Karpas-422 (cell line): Measurements from ENCODE around the gene CACNA1I. TPM values are rescaled to one million over a fixed set of nuclear protein-coding genes. Genes with fewer than 3 reads are reported as not detected.

Source experiments
- DNase-seq: peaks from one replicate; pipeline ENCODE4 v3.0.0-alpha.2; 2015
- H2AFZ ChIP-seq: fragments of 200-600 bp; sonication (generic); 2 replicates; pipeline ENCODE4 v1.6.1; 2014; ENCODE audit warnings: antibody characterized with exemption, low read length, mixed read lengths
- H3K27ac ChIP-seq: fragments of 200-600 bp; sonication (generic); 2 replicates; pipeline ENCODE4 v1.5.1; 2014; ENCODE audit warnings: mild to moderate bottlenecking, low read length, moderate library complexity
- H3K27me3 ChIP-seq: fragments of 200-600 bp; sonication (generic); 2 replicates; pipeline ENCODE4 v1.6.1; 2014; ENCODE audit warnings: low read length, mixed read lengths
- H3K36me3 ChIP-seq: fragments of 200-600 bp; sonication (generic); 2 replicates; pipeline ENCODE4 v1.6.1; 2014; ENCODE audit warnings: low read length, mixed read lengths; ENCODE audit not compliant: insufficient read depth
- H3K4me1 ChIP-seq: fragments of 200-600 bp; sonication (generic); 2 replicates; pipeline ENCODE4 v1.6.1; 2014; ENCODE audit warnings: mild to moderate bottlenecking, low read length, mixed read lengths
- H3K4me2 ChIP-seq: fragments of 200-600 bp; sonication (generic); 2 replicates; pipeline ENCODE4 v1.6.1; 2014; ENCODE audit warnings: low read length, low read depth, mild to moderate bottlenecking; ENCODE audit not compliant: poor library complexity, severe bottlenecking
- H3K4me3 ChIP-seq: fragments of 200-600 bp; sonication (generic); 2 replicates; pipeline ENCODE4 v1.5.1; 2014; ENCODE audit warnings: mild to moderate bottlenecking, antibody characterized with exemption, low read length, mixed read lengths
- H3K79me2 ChIP-seq: fragments of 200-600 bp; sonication (generic); 2 replicates; pipeline ENCODE4 v1.6.1; 2014; ENCODE audit warnings: mild to moderate bottlenecking, low read length, mixed read lengths
- H3K9ac ChIP-seq: fragments of 200-600 bp; sonication (generic); 2 replicates; pipeline ENCODE4 v1.6.0; 2014; ENCODE audit warnings: low read length
- H3K9me2 ChIP-seq: fragments of 200-600 bp; sonication (generic), shearing (Covaris generic); replicated peaks from 2 replicates; pipeline ENCODE4 v1.6.0; 2014; ENCODE audit warnings: mild to moderate bottlenecking, low read length, moderate library complexity; ENCODE audit not compliant: insufficient read depth
- H3K9me3 ChIP-seq: fragments of 300-700, 200-600 bp; sonication (generic); 2 replicates; pipeline ENCODE4 v1.6.1; 2014; ENCODE audit warnings: low read length, mixed read lengths
- H4K20me1 ChIP-seq: fragments of 200-600 bp; sonication (generic); 2 replicates; pipeline ENCODE4 v1.6.1; 2014; ENCODE audit warnings: mild to moderate bottlenecking, antibody characterized with exemption, low read length, low read depth; ENCODE audit not compliant: insufficient read depth
- total RNA-seq: library from RNA; depleted of rRNA; stranded (reverse); fragments of >200 nt; shearing (Covaris generic); gene quantifications from 2 replicates; pipeline ENCODE4 v1.2.3, GENCODE V29; 2014; ENCODE audit warnings: low replicate concordance

Gene CACNA1I
- total RNA-seq, 1 experiment from 2014 or later = not detected

- H3K4me1 ChIP-seq = peaks cover 5% of the 10 kb centered on the region
- DNase-seq = no peak
- no peaks in the 10 kb centered on the region for H3K9me2 ChIP-seq
These were observed 148.4 kb downstream of the CACNA1I start for GRCh38 chr22:39718921-39719475.

GRCh38 chr22:39719559-39720450 lies 149.3 kb downstream of the CACNA1I start:
- Histone ChIP-seq H3K4me3 (no peak overlapping the region), H3K79me2 (no peaks in the 10 kb centered on the region), H2AFZ (no peak overlapping the region), H3K4me2 (peak overlapping the region; percentile 5), H3K4me1 (peaks cover 5% of the 10 kb centered on the region), H3K36me3 (no peaks in the 10 kb centered on the region), H3K9me2 (no peaks in the 10 kb centered on the region), H3K27ac (no peak overlapping the region), H3K27me3 (no peaks in the 10 kb centered on the region), H3K9me3 (no peaks in the 10 kb centered on the region), H4K20me1 (no peaks in the 10 kb centered on the region), H3K9ac (no peak overlapping the region)
- no peak for DNase-seq

More at GRCh38 chr22:39718921-39719475, 148.4 kb downstream of the CACNA1I start:
- no peaks in the 10 kb centered on the region for H3K9me3 ChIP-seq
- H3K4me3 ChIP-seq = no peak overlapping the region
- no peaks in the 10 kb centered on the region for H3K36me3 ChIP-seq
- no peak overlapping the region for H3K4me2 ChIP-seq
- no peaks in the 10 kb centered on the region for H4K20me1 ChIP-seq
- H3K27me3 ChIP-seq = no peaks in the 10 kb centered on the region
- H2AFZ ChIP-seq = no peak overlapping the region
- no peak overlapping the region for H3K9ac ChIP-seq
- no peak overlapping the region for H3K27ac ChIP-seq
- H3K79me2 ChIP-seq = no peaks in the 10 kb centered on the region

- no peak overlapping the region for H3K9ac ChIP-seq
These were observed 150.9 kb downstream of the CACNA1I start for GRCh38 chr22:39721206-39722031.

GRCh38 chr22:39722032-39722325 lies 151.4 kb downstream of the CACNA1I start:
- Histone ChIP-seq H3K27me3 (no peaks in the 10 kb centered on the region), H3K79me2 (no peaks in the 10 kb centered on the region), H3K27ac (no peak overlapping the region), H3K4me1 (peaks cover 5% of the 10 kb centered on the region), H3K9me3 (no peaks in the 10 kb centered on the region), H3K4me3 (no peak overlapping the region), H2AFZ (no peak overlapping the region), H4K20me1 (no peaks in the 10 kb centered on the region), H3K9ac (no peak overlapping the region), H3K36me3 (no peaks in the 10 kb centered on the region), H3K9me2 (no peaks in the 10 kb centered on the region), H3K4me2 (no peak overlapping the region)
- DNase-seq = no peak

More at GRCh38 chr22:39721206-39722031, 150.9 kb downstream of the CACNA1I start:
- Histone ChIP-seq H3K4me2 (no peak overlapping the region), H3K4me3 (no peak overlapping the region), H4K20me1 (no peaks in the 10 kb centered on the region), H3K36me3 (no peaks in the 10 kb centered on the region), H2AFZ (no peak overlapping the region), H3K9me2 (no peaks in the 10 kb centered on the region), H3K79me2 (no peaks in the 10 kb centered on the region), H3K9me3 (no peaks in the 10 kb centered on the region), H3K27me3 (no peaks in the 10 kb centered on the region), H3K27ac (no peak overlapping the region), H3K4me1 (peaks cover 5% of the 10 kb centered on the region)
- DNase-seq = no peak

GRCh38 chr22:39722501-39722900 lies 151.9 kb downstream of the CACNA1I start:
- H4K20me1 ChIP-seq = no peaks in the 10 kb centered on the region
- DNase-seq = no peak

GRCh38 chr22:39723463-39723862 lies 152.9 kb downstream of the CACNA1I start:
- no peak overlapping the region for H2AFZ ChIP-seq
- no peaks in the 10 kb centered on the region for H3K9me2 ChIP-seq

More at GRCh38 chr22:39722501-39722900, 151.9 kb downstream of the CACNA1I start:
- Histone ChIP-seq H3K9me2 (no peaks in the 10 kb centered on the region), H3K4me2 (no peak overlapping the region), H3K4me1 (peaks cover 5% of the 10 kb centered on the region), H3K27ac (no peak overlapping the region), H3K9ac (no peak overlapping the region), H3K79me2 (no peaks in the 10 kb centered on the region), H2AFZ (no peak overlapping the region), H3K9me3 (no peaks in the 10 kb centered on the region), H3K4me3 (no peak overlapping the region), H3K27me3 (no peaks in the 10 kb centered on the region), H3K36me3 (no peaks in the 10 kb centered on the region)

GRCh38 chr22:39723899-39724351 lies 153.4 kb downstream of the CACNA1I start:
- Histone ChIP-seq H3K9me2 (no peaks in the 10 kb centered on the region), H3K36me3 (no peaks in the 10 kb centered on the region), H3K4me2 (no peak overlapping the region), H3K4me1 (peaks cover 5% of the 10 kb centered on the region), H3K27me3 (no peaks in the 10 kb centered on the region), H4K20me1 (no peaks in the 10 kb centered on the region), H2AFZ (no peak overlapping the region), H3K27ac (no peak overlapping the region), H3K9ac (no peak overlapping the region), H3K79me2 (no peaks in the 10 kb centered on the region), H3K9me3 (no peaks in the 10 kb centered on the region), H3K4me3 (no peak overlapping the region)
- no peak for DNase-seq

More at GRCh38 chr22:39723463-39723862, 152.9 kb downstream of the CACNA1I start:
- no peak for DNase-seq
- H3K4me2 ChIP-seq = no peak overlapping the region
- H3K4me1 ChIP-seq = peaks cover 5% of the 10 kb centered on the region
- no peaks in the 10 kb centered on the region for H4K20me1 ChIP-seq
- H3K36me3 ChIP-seq = no peaks in the 10 kb centered on the region
- no peaks in the 10 kb centered on the region for H3K79me2 ChIP-seq
- no peak overlapping the region for H3K9ac ChIP-seq
- H3K27me3 ChIP-seq = no peaks in the 10 kb centered on the region
- H3K9me3 ChIP-seq = no peaks in the 10 kb centered on the region
- no peak overlapping the region for H3K4me3 ChIP-seq
- no peak overlapping the region for H3K27ac ChIP-seq

GRCh38 chr22:39724390-39724789 lies 153.8 kb downstream of the CACNA1I start:
- Histone ChIP-seq H3K4me1 (peaks cover 5% of the 10 kb centered on the region), H2AFZ (no peak overlapping the region), H4K20me1 (no peaks in the 10 kb centered on the region), H3K79me2 (no peaks in the 10 kb centered on the region), H3K36me3 (no peaks in the 10 kb centered on the region), H3K9ac (no peak overlapping the region), H3K27ac (no peak overlapping the region), H3K4me2 (no peak overlapping the region), H3K27me3 (no peaks in the 10 kb centered on the region), H3K4me3 (no peak overlapping the region), H3K9me2 (no peaks in the 10 kb centered on the region), H3K9me3 (no peaks in the 10 kb centered on the region)
- peak; percentile 90 for DNase-seq
